ENCODE measurements around the gene GCA. TPM values are rescaled to one million over a fixed set of nuclear protein-coding genes. Genes with fewer than 3 reads are reported as not detected.

GCA gene
- total RNA-seq, 1 donor from 2014 or later = 11.7 TPM

DNA sequence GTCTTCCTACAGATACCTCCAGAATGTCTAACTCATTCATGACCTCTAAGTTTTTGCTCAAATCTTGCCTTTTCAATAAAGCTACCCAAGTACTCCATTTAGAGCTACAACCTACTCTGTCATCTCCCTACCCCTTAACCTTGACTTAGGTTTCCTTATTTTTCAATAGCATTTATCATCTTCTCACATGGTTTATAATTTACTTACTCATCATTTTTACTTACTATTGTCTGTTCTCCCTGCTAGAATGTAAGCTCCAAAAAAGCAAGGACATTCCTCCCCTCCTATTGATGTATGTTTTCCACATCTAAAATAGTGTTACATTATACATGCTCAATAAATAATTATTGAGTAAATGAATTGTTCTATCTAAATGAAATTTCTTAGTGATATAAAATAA, 3.1 kb upstream of the GCA start:
- DNase-seq (ENCODE audit: low spot score) = no peak
- Mint-ChIP-seq H3K27me3 (ENCODE audit: low read depth) (peaks cover 11% of the 10 kb centered on the region), H3K36me3 (ENCODE audit: low read depth) (no peaks in the 10 kb centered on the region), H3K27ac (no peak overlapping the region), H3K4me3 (ENCODE audit: low read depth) (no peak overlapping the region), H3K9me3 (no peaks in the 10 kb centered on the region), H3K4me1 (ENCODE audit: low read depth) (peaks cover 16% of the 10 kb centered on the region)
- intact Hi-C loops (cut with micrococcal nuclease) = no loop called here

DNA sequence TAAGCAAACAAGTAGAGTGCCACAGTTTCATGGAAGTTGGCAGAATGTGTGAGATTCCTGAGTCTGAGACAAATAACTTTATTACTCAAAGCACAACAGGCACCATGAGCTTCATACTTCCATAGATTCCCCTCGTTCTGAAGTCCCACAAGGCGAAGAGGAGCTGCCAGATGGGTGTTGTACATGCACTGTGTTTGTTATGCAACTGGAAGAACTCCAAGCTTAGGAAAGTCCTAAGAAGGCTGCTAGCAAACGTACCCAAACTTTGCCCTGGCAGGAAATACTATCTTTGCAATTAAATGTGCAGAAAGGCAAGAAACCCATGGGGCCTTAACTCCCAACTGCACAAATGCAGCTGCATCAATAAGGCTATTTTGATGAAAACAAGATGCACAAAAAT, 1.6 kb upstream of the GCA start:
- Mint-ChIP-seq H3K4me3 (ENCODE audit: low read depth) (no peak overlapping the region), H3K4me1 (ENCODE audit: low read depth) (peaks cover 18% of the 10 kb centered on the region), H3K9me3 (no peaks in the 10 kb centered on the region), H3K27ac (no peak overlapping the region), H3K36me3 (ENCODE audit: low read depth) (no peaks in the 10 kb centered on the region), H3K27me3 (ENCODE audit: low read depth) (peaks cover 12% of the 10 kb centered on the region)
- intact Hi-C loops (cut with micrococcal nuclease) = no loop called here
- no peak for DNase-seq (ENCODE audit: low spot score)

DNA sequence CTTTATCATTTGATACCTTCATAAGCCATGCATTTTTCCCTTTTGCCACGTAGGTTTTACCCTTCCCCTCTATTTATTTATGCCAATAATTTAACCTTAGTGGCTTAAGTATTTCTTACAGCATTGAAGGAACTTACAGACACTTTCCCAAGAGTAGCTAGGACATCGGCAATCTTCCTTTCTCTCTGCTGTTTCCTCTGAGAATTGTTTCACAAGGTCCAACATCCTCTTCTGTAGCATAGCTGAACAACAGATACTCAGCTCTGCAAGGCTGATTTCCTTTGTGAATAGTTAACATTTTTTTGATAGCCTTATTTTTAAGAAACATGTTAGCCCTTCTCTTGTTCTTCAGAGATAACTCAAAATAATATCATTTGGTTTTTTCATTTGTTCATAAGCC, 1.1 kb upstream of the GCA start:
- no peaks in the 10 kb centered on the region for H3K9me3 Mint-ChIP-seq
- no peaks in the 10 kb centered on the region for H3K36me3 Mint-ChIP-seq (ENCODE audit: low read depth)
- no peak overlapping the region for H3K4me3 Mint-ChIP-seq (ENCODE audit: low read depth)
- peaks cover 10% of the 10 kb centered on the region for H3K27me3 Mint-ChIP-seq (ENCODE audit: low read depth)
- intact Hi-C loops (cut with micrococcal nuclease) = no loop called here
- H3K27ac Mint-ChIP-seq = no peak overlapping the region
- DNase-seq (ENCODE audit: low spot score) = no peak
- H3K4me1 Mint-ChIP-seq (ENCODE audit: low read depth) = peaks cover 18% of the 10 kb centered on the region

DNA sequence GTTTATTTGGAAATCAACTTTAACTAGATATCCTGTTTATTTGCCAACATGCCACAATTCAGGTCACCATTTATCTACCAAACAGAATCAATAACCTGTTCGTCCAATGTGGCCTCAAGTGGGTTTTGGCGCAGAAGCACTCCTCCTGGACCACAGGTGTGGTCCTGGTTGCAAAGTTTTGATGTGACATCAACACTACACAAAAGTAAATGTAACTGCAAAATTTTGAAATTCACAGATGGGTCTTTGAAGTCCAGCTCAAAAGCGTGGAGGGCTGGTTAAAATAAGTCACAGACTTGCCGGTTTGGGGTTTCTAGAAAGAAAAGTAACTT, 474 bp upstream of the GCA start:
- Mint-ChIP-seq H3K4me1 (ENCODE audit: low read depth) (peaks cover 18% of the 10 kb centered on the region), H3K36me3 (ENCODE audit: low read depth) (no peaks in the 10 kb centered on the region), H3K9me3 (no peaks in the 10 kb centered on the region), H3K27me3 (ENCODE audit: low read depth) (peaks cover 10% of the 10 kb centered on the region), H3K27ac (peak overlapping the region; percentile 44), H3K4me3 (ENCODE audit: low read depth) (peak overlapping the region; percentile 89)
- no peak for DNase-seq (ENCODE audit: low spot score)
- intact Hi-C loops (cut with micrococcal nuclease) = no loop called here

DNA sequence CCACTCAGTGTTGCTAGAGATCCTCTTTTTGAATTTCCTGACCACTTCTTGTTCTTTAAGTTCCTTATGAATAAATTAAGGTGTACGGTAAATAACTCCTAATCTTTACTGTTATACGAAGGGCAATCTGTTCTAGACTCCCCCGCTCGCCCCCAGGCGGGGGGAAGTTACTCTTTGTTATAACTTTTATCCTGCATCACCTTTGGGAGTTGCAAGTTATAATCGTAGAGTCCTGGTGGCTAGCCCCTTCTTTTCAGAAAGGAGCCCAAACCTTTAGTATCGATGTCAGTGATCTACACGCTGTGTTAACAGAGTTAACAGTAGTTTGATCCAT, 652 bp downstream of the GCA start:
- Mint-ChIP-seq H3K4me1 (ENCODE audit: low read depth) (peaks cover 18% of the 10 kb centered on the region), H3K27ac (peak overlapping the region; percentile 54), H3K4me3 (ENCODE audit: low read depth) (peak overlapping the region; percentile 89), H3K9me3 (no peaks in the 10 kb centered on the region), H3K27me3 (ENCODE audit: low read depth) (peaks cover 10% of the 10 kb centered on the region), H3K36me3 (ENCODE audit: low read depth) (no peaks in the 10 kb centered on the region)
- DNase-seq (ENCODE audit: low spot score) = no peak
- intact Hi-C loops (cut with micrococcal nuclease) = loop anchor here (2.0 kb wide), 1 partner anchor 26 kb away; the partner anchor contains the start of gene IFIH1

DNA sequence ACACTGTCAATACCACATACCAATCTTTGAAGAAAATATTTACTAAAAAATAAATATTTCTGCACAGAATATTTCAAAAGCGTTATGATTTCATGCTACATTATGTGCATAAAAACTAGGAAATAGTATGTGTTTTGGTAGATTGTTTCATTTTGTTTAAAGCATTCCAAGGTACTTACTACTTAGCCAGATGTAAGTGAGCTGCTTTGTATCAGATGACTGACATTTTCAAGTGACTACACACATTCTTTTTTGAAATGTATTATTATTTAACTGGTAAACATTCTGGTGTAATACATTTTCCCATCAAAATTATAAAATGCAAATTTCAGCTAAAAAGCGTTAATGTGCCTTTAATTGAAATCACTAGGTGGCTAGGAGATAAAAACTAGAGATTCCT, 21.5 kb downstream of the GCA start:
- Mint-ChIP-seq H3K27me3 (ENCODE audit: low read depth) (no peaks in the 10 kb centered on the region), H3K9me3 (no peaks in the 10 kb centered on the region), H3K4me1 (ENCODE audit: low read depth) (no peaks in the 10 kb centered on the region), H3K36me3 (ENCODE audit: low read depth) (no peaks in the 10 kb centered on the region), H3K27ac (no peak overlapping the region), H3K4me3 (ENCODE audit: low read depth) (no peak overlapping the region)
- intact Hi-C loops (cut with micrococcal nuclease) = no loop called here
- DNase-seq (ENCODE audit: low spot score) = no peak

DNA sequence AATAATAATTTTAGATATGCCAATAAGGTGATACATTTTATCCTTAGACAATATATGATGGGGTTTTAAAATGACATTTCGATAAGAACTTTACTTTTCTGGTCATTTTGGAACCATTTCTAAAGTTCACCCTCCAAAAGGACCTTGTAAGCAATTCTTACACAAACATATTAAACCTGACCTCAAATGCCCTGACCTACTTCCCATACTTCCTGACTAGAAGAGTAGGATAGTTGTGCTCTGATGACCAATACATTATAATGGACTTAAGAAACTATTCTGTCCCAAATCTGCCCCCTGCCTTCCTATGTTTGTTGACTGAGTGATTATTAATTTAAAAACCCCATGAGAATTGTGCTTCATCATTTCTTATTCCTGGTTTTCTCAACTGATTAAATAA, 24.6 kb downstream of the GCA start:
- no peak overlapping the region for H3K27ac Mint-ChIP-seq
- intact Hi-C loops (cut with micrococcal nuclease) = no loop called here

DNA sequence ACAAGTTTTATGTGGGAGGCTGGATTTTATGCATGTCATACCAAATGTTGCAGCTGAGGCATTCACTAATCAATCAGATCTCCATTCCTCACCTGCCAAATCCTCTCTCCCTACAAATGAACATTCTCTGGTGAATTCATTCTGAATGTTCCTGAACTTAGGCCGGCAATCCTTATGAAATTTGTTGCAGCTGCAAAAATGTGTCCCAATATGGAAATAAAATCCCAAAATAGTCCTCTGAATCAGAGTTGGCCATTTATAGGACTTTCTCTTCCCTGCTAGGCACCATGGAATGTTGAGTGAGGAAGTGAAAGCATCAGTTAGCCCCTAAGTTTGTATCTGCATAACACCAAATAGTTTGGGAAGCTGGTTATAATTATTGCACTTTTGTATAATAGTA, 25.6 kb downstream of the GCA start:
- no peak for DNase-seq (ENCODE audit: low spot score)
- H3K27me3 Mint-ChIP-seq (ENCODE audit: low read depth) = no peaks in the 10 kb centered on the region
- no peaks in the 10 kb centered on the region for H3K9me3 Mint-ChIP-seq
- H3K27ac Mint-ChIP-seq = no peak overlapping the region
- intact Hi-C loops (cut with micrococcal nuclease) = no loop called here
- H3K36me3 Mint-ChIP-seq (ENCODE audit: low read depth) = no peaks in the 10 kb centered on the region
- H3K4me1 Mint-ChIP-seq (ENCODE audit: low read depth) = no peaks in the 10 kb centered on the region
- no peak overlapping the region for H3K4me3 Mint-ChIP-seq (ENCODE audit: low read depth)

More for the DNA sequence above, 24.6 kb downstream of the GCA start:
- H3K4me1 Mint-ChIP-seq (ENCODE audit: low read depth) = no peaks in the 10 kb centered on the region
- H3K4me3 Mint-ChIP-seq (ENCODE audit: low read depth) = no peak overlapping the region
- DNase-seq (ENCODE audit: low spot score) = no peak
- H3K27me3 Mint-ChIP-seq (ENCODE audit: low read depth) = no peaks in the 10 kb centered on the region
- H3K36me3 Mint-ChIP-seq (ENCODE audit: low read depth) = no peaks in the 10 kb centered on the region
- no peaks in the 10 kb centered on the region for H3K9me3 Mint-ChIP-seq

DNA sequence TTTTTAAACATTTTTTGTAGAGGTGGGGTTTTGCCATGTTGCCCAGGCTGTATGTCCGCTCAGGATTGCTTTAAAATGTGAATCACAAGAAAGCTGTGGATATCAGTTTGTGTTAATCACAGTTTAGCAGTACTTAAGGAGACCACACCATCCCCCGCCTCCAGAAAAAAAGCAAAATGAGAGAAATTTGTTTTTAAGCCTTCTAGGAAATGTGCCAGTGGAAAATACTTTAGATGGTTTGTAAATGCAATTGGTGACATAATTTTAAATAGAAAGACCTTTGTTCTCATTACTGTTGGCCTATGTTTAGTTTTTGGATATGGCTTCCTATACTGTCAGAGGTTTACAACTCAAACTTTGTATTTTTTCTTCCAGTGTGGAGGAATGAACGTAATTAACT, 27.0 kb downstream of the GCA start:
- Mint-ChIP-seq H3K36me3 (ENCODE audit: low read depth) (no peaks in the 10 kb centered on the region), H3K27me3 (ENCODE audit: low read depth) (no peaks in the 10 kb centered on the region), H3K27ac (no peak overlapping the region), H3K9me3 (no peaks in the 10 kb centered on the region), H3K4me3 (ENCODE audit: low read depth) (no peak overlapping the region), H3K4me1 (ENCODE audit: low read depth) (no peaks in the 10 kb centered on the region)
- no peak for DNase-seq (ENCODE audit: low spot score)
- intact Hi-C loops (cut with micrococcal nuclease) = no loop called here

DNA sequence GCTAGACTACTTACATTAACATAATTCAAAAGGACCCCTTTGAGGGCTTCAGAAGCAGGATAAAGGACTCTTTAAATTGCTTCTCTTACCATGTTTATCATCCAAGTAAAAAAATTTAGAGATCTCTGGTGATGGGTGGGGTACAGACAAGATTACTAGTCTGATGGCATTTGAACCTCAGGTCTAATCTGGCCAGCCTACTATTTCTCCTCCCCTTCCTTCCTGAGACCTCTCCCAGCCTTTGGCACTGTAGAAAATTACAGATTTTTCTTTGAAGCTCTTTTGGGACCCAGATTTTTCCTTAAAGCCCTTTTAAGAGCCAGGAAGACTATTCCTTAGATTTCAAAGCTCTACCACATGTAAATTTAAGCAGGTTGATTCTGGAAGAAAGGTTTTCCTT, 28.9 kb downstream of the GCA start:
- no peaks in the 10 kb centered on the region for H3K27me3 Mint-ChIP-seq (ENCODE audit: low read depth)
- intact Hi-C loops (cut with micrococcal nuclease) = no loop called here
- no peak overlapping the region for H3K27ac Mint-ChIP-seq
- H3K4me3 Mint-ChIP-seq (ENCODE audit: low read depth) = no peak overlapping the region
- H3K36me3 Mint-ChIP-seq (ENCODE audit: low read depth) = no peaks in the 10 kb centered on the region
- H3K4me1 Mint-ChIP-seq (ENCODE audit: low read depth) = no peaks in the 10 kb centered on the region
- H3K9me3 Mint-ChIP-seq = no peaks in the 10 kb centered on the region
- no peak for DNase-seq (ENCODE audit: low spot score)

DNA sequence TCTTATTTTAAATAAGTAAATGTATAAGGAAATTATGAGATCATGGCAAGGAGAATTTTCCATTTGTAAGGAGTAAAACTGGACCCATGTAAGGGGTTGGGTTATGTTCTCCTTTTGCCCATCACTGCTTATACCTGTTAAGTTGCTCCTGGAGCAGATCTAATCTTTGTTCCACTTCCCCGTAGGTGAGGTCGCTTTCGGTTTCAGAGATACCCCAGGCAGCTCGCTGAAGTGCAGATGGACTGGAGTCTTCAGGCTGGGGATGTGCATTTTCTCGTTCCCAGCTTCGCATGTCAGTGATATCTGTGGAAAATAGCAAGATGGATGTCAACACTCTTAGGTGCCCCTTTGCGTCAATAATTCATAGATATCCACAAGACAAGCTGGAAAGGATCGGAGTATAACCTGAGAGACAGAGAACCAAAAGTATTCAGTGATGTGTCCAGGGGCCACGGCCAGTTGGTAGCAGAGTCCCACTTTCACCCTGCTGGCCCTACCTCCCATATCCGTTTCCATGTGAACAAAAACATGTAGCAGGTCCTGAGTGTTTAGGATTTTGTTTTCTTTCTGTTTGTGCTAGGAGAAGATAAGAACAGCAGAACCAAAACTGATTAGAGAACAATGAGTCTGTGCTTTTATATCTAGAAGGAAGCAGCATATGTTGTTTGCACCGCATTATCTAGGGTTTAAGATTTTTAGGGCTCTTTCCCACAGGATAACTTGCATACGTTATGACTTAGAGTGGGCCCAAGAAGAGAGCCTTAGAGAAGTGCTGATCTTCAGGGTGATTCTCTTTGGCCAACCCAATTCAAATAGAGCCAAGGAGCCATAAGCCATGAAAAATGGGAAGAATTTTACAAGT, 36.0 kb downstream of the GCA start:
- no peak for DNase-seq (ENCODE audit: low spot score)
- no peaks in the 10 kb centered on the region for H3K36me3 Mint-ChIP-seq (ENCODE audit: low read depth)
- no peaks in the 10 kb centered on the region for H3K4me1 Mint-ChIP-seq (ENCODE audit: low read depth)
- H3K27me3 Mint-ChIP-seq (ENCODE audit: low read depth) = peaks cover 5% of the 10 kb centered on the region
- no peaks in the 10 kb centered on the region for H3K9me3 Mint-ChIP-seq
- no peak overlapping the region for H3K27ac Mint-ChIP-seq
- intact Hi-C loops (cut with micrococcal nuclease) = no loop called here
- no peak overlapping the region for H3K4me3 Mint-ChIP-seq (ENCODE audit: low read depth)

DNA sequence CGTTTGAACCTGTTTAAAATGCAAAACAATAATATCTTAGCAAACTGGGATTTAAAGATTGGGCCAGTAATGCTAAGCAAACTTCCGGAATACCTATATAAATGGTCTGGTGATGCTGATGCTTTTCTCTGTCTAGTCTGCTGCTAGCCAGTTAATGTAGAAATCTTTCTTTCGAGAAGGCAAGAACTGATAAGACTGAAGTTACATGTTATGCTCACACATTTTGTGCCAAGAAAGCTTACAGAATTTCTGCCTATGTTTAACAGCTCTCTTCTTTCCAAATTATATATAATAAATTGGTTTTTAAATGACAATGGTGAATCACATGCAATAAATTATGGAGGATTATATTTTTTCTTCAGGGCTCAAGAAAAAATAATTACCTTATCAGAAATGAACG, 37.9 kb downstream of the GCA start:
- H3K36me3 Mint-ChIP-seq (ENCODE audit: low read depth) = no peaks in the 10 kb centered on the region
- no peak overlapping the region for H3K27ac Mint-ChIP-seq
- H3K4me1 Mint-ChIP-seq (ENCODE audit: low read depth) = no peaks in the 10 kb centered on the region
- no peak for DNase-seq (ENCODE audit: low spot score)
- H3K9me3 Mint-ChIP-seq = no peaks in the 10 kb centered on the region
- intact Hi-C loops (cut with micrococcal nuclease) = no loop called here
- H3K4me3 Mint-ChIP-seq (ENCODE audit: low read depth) = no peak overlapping the region
- peaks cover 5% of the 10 kb centered on the region for H3K27me3 Mint-ChIP-seq (ENCODE audit: low read depth)

DNA sequence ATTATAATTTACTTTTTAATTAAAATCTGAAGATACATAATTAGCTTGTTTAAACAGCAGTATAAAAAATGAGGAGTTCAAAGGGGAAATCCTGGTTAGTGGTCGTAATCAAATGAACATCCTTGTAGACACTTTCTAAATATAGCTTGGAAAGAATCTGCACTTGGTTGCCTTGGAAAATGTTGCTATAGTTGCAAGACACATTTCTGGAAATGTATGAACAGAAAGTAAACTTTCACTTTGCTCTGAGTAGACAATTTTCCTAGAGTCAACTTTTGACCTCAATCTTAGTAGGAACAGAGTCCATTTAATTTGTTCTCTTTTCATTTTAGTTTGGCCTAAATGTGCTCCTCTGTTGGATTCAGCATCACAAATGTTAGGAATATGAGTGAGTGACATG, 38.3 kb downstream of the GCA start:
- H3K4me1 Mint-ChIP-seq (ENCODE audit: low read depth) = no peaks in the 10 kb centered on the region
- H3K9me3 Mint-ChIP-seq = no peaks in the 10 kb centered on the region
- no peaks in the 10 kb centered on the region for H3K36me3 Mint-ChIP-seq (ENCODE audit: low read depth)
- peaks cover 5% of the 10 kb centered on the region for H3K27me3 Mint-ChIP-seq (ENCODE audit: low read depth)
- no peak overlapping the region for H3K27ac Mint-ChIP-seq
- H3K4me3 Mint-ChIP-seq (ENCODE audit: low read depth) = no peak overlapping the region
- no peak for DNase-seq (ENCODE audit: low spot score)
- intact Hi-C loops (cut with micrococcal nuclease) = no loop called here

DNA sequence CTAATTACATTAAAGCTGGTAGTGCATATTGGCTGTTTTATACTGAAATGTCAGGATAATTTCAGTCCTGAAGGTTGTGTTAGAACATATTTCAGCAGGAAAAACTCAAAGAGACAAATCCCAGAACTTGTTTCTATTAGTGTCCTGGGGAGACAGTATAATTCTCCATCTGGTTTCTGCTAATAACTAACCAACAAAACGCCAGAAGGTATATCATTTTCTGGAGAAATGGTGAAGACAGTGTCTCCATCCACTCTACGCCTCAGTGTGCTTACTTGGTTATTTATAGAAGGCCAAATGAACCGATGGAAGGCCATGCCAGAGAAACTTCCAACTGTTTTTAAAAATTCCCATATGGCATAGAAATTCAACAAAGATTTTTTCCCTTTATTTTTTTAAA, 41.6 kb downstream of the GCA start:
- no peaks in the 10 kb centered on the region for H3K36me3 Mint-ChIP-seq (ENCODE audit: low read depth)
- no peak overlapping the region for H3K4me3 Mint-ChIP-seq (ENCODE audit: low read depth)
- intact Hi-C loops (cut with micrococcal nuclease) = no loop called here
- no peak overlapping the region for H3K27ac Mint-ChIP-seq
- DNase-seq (ENCODE audit: low spot score) = no peak
- no peaks in the 10 kb centered on the region for H3K4me1 Mint-ChIP-seq (ENCODE audit: low read depth)
- H3K27me3 Mint-ChIP-seq (ENCODE audit: low read depth) = peaks cover 3% of the 10 kb centered on the region
- no peaks in the 10 kb centered on the region for H3K9me3 Mint-ChIP-seq

All from activated T-helper 2 cell treated with anti-CD3 and anti-CD28 coated beads, Interferon-gamma antibody, Interleukin-2, Interleukin-4, amounts not matched to agents 10 μg/mL and 5 μg/mL and 100 μg/mL, durations not matched to agents 14 hours and 24 hours and 36 hours (primary cell).